Measurements from ENCODE around the gene VHLL.

Gene VHLL

DNA sequence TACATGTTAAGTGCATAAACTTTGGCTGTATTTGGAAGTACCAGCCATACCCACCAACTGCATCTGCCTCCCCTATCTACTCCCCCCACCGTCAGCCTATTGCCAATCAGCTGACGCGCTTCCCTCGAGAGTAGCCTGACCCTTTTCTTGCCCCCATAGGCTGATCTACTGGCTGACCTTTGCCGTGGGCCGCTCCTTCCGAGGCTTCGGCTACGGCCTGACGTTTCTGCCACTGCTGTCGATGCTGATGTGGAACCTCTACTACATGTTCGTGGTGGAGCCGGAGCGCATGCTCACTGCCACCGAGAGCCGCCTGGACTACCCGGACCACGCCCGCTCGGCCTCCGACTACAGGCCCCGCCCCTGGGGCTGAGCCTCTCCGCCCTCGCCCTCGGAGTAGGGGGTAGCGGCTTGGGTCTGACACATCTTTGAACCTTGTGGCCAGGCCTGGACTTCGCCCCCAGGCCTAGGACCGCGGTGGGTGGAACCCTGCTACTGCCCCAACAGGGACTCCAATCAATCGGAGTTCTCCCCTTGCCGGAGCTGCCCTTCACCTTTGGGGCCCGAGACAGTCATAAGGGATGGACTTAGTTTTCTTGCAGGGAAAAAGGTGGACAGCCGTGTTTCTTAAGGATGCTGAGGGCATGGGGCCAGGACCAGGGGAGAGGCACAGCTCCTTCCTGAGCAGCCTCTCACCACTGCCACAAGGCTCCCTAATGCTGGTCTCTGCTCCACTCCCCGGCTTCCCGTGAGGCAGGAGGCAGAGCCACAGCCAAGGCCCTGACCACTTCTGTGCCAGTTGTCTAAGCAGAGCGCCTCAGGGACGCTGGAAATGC is 7.7 kb downstream of the VHLL start:
- Histone ChIP-seq H3K9ac (ENCODE audit: insufficient read length, low read depth) (peak overlapping the region; percentile 58), H3K36me3 (ENCODE audit: insufficient read depth, insufficient read length, low read length) (peaks cover 61% of the 10 kb centered on the region), H3K4me1 (ENCODE audit: insufficient read depth, insufficient read length) (peaks cover 9% of the 10 kb centered on the region), H3K4me3 (ENCODE audit: insufficient read length, low read depth) (peak overlapping the region; percentile 2), H3K27me3 (ENCODE audit: insufficient read depth, insufficient read length) (no peaks in the 10 kb centered on the region), H3K9me3 (ENCODE audit: insufficient read depth, low read length) (no peaks in the 10 kb centered on the region)
- TF ChIP-seq ZNF274 (IDR thresholded peaks at IDR 0.05; ENCODE audit: low read depth, low read length) (no peak), SUZ12 (IDR thresholded peaks at IDR 0.05; ENCODE audit: extremely low read depth, insufficient read depth, insufficient read length) (no peak), YY1 (IDR thresholded peaks at IDR 0.05; ENCODE audit: insufficient read depth, insufficient read length) (no peak)
- DNase-seq (ENCODE audit: low read depth, low spot score) = peak; percentile 63

DNA sequence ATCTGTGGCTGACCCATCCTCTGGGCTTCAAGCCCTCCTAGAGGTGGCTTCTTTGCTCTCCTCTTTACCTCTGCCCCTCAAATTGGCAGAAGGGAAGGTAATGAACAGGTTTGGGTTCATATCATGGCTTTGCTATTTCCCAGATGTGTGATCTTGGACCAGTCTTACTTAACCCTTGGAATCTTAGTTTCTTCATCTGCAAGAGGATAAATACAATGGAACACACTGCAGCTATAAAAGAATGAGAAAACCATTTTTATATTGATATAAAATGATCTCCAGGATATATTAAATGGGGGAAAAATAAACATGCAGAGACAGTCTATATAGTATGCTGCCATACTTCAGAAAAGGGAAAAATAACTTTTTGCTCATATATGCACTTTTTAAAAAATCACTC is 9.2 kb downstream of the VHLL start:
- Histone ChIP-seq H3K4me1 (ENCODE audit: insufficient read depth, insufficient read length) (peaks cover 9% of the 10 kb centered on the region), H3K27me3 (ENCODE audit: insufficient read depth, insufficient read length) (no peaks in the 10 kb centered on the region), H3K9me3 (ENCODE audit: insufficient read depth, low read length) (no peaks in the 10 kb centered on the region), H3K36me3 (ENCODE audit: insufficient read depth, insufficient read length, low read length) (peaks cover 76% of the 10 kb centered on the region), H3K4me3 (ENCODE audit: insufficient read length, low read depth) (no peak overlapping the region), H3K9ac (ENCODE audit: insufficient read length, low read depth) (no peak overlapping the region)
- TF ChIP-seq ZNF274 (IDR thresholded peaks at IDR 0.05; ENCODE audit: low read depth, low read length) = no peak
- TF ChIP-seq SUZ12 (IDR thresholded peaks at IDR 0.05; ENCODE audit: extremely low read depth, insufficient read depth, insufficient read length) = no peak
- TF ChIP-seq YY1 (IDR thresholded peaks at IDR 0.05; ENCODE audit: insufficient read depth, insufficient read length) = no peak
- DNase-seq (ENCODE audit: low read depth, low spot score) = no peak

DNA sequence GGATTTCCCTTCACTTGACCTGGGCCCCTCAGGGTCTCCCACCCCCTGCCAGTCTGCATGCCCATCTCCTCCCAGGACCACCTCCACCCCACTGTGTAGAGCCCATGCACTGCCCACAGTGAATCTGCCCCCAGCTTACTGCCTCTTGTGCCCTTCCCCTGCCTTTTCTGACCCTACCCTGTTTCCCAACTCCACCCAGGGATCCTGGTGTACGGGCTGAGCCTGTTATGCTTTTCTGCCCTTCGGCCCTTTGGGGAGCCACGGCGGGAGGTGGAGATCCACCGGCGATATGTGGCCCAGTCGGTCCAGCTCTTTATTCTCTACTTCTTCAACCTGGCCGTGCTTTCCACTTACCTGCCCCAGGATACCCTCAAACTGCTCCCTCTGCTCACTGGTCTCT is 13.0 kb downstream of the VHLL start:
- TF ChIP-seq SUZ12 (IDR thresholded peaks at IDR 0.05; ENCODE audit: extremely low read depth, insufficient read depth, insufficient read length) (no peak), ZNF274 (IDR thresholded peaks at IDR 0.05; ENCODE audit: low read depth, low read length) (no peak), YY1 (IDR thresholded peaks at IDR 0.05; ENCODE audit: insufficient read depth, insufficient read length) (no peak)
- no peak for DNase-seq (ENCODE audit: low read depth, low spot score)
- Histone ChIP-seq H3K4me3 (ENCODE audit: insufficient read length, low read depth) (no peak overlapping the region), H3K9ac (ENCODE audit: insufficient read length, low read depth) (no peak overlapping the region), H3K9me3 (ENCODE audit: insufficient read depth, low read length) (no peaks in the 10 kb centered on the region), H3K4me1 (ENCODE audit: insufficient read depth, insufficient read length) (peaks cover 3% of the 10 kb centered on the region), H3K36me3 (ENCODE audit: insufficient read depth, insufficient read length, low read length) (peaks cover 66% of the 10 kb centered on the region), H3K27me3 (ENCODE audit: insufficient read depth, insufficient read length) (no peaks in the 10 kb centered on the region)

DNA sequence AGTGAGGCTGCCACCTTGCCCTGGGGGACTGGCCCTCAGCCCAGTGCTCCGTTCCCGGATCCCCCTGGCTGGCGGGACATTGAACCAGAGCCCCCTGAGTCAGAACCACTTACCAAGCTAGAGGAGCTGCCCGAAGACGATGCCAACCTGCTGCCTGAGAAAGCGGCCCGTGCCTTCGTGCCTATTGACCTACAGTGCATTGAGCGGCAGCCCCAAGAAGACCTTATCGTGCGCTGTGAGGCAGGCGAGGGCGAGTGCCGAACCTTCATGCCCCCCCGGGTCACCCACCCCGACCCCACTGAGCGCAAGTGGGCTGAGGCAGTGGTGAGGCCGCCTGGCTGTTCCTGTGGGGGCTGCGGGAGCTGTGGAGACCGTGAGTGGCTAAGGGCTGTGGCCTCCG is 13.7 kb downstream of the VHLL start:
- H3K9me3 ChIP-seq (ENCODE audit: insufficient read depth, low read length) = no peaks in the 10 kb centered on the region
- peaks cover 72% of the 10 kb centered on the region for H3K36me3 ChIP-seq (ENCODE audit: insufficient read depth, insufficient read length, low read length)
- DNase-seq (ENCODE audit: low read depth, low spot score) = no peak
- H3K9ac ChIP-seq (ENCODE audit: insufficient read length, low read depth) = no peak overlapping the region
- no peak overlapping the region for H3K4me3 ChIP-seq (ENCODE audit: insufficient read length, low read depth)
- H3K27me3 ChIP-seq (ENCODE audit: insufficient read depth, insufficient read length) = no peaks in the 10 kb centered on the region
- H3K4me1 ChIP-seq (ENCODE audit: insufficient read depth, insufficient read length) = peaks cover 4% of the 10 kb centered on the region
- TF ChIP-seq SUZ12 (IDR thresholded peaks at IDR 0.05; ENCODE audit: extremely low read depth, insufficient read depth, insufficient read length) (no peak), YY1 (IDR thresholded peaks at IDR 0.05; ENCODE audit: insufficient read depth, insufficient read length) (no peak), ZNF274 (IDR thresholded peaks at IDR 0.05; ENCODE audit: low read depth, low read length) (no peak)

DNA sequence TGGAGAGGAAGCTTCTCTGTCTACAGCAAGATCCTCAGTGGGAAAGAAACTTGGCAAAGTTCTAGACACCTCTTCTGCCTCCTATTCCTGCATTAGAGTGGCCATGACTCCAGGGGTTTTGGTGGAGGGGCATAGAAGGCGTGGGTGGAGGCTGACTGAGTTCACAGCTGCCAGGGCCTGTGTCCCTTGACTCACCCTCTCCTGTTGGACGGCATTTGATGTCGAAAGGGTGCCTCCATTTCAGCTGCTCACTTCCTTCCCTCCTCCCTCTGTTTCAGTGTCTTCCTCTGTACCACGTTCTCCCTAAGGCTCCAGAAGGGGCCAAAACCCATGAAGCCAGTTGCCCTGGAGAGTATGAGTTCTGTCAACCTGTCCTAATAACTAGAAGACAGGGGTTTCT is 14.3 kb downstream of the VHLL start:
- Histone ChIP-seq H3K27me3 (ENCODE audit: insufficient read depth, insufficient read length) (no peaks in the 10 kb centered on the region), H3K9ac (ENCODE audit: insufficient read length, low read depth) (no peak overlapping the region), H3K4me1 (ENCODE audit: insufficient read depth, insufficient read length) (peaks cover 8% of the 10 kb centered on the region), H3K36me3 (ENCODE audit: insufficient read depth, insufficient read length, low read length) (peaks cover 73% of the 10 kb centered on the region), H3K9me3 (ENCODE audit: insufficient read depth, low read length) (no peaks in the 10 kb centered on the region), H3K4me3 (ENCODE audit: insufficient read length, low read depth) (no peak overlapping the region)
- DNase-seq (ENCODE audit: low read depth, low spot score) = no peak
- TF ChIP-seq ZNF274 (IDR thresholded peaks at IDR 0.05; ENCODE audit: low read depth, low read length) = no peak
- no peak for TF ChIP-seq YY1 (IDR thresholded peaks at IDR 0.05; ENCODE audit: insufficient read depth, insufficient read length)
- no peak for TF ChIP-seq SUZ12 (IDR thresholded peaks at IDR 0.05; ENCODE audit: extremely low read depth, insufficient read depth, insufficient read length)

DNA sequence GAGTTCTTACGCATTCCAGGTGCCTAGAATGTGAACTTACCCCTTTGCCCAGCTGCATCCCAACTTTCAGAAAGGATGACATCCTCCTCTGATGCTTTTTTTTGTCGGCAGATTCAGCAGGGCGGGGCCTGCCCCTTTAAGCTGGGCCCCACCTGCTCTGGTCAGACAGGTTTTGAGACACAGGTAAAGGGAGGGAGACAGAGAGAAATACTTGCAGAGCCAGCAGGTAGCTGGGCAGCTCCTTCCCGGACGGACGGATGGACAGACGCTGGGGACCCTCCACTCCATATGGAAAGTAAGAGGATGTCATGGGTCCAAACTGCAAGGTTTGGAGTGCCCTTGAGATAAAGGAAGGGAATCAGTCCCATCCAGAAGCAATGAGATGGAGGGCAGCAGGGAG is 15.0 kb downstream of the VHLL start, which contains the start of gene TMEM79:
TMEM79 (plus strand) TSS at position 214 of the 400 bp plus-strand sequence. CDS start 902 bp downstream, outside the sequence.
- no peaks in the 10 kb centered on the region for H3K9me3 ChIP-seq (ENCODE audit: insufficient read depth, low read length)
- DNase-seq (ENCODE audit: low read depth, low spot score) = no peak

DNA sequence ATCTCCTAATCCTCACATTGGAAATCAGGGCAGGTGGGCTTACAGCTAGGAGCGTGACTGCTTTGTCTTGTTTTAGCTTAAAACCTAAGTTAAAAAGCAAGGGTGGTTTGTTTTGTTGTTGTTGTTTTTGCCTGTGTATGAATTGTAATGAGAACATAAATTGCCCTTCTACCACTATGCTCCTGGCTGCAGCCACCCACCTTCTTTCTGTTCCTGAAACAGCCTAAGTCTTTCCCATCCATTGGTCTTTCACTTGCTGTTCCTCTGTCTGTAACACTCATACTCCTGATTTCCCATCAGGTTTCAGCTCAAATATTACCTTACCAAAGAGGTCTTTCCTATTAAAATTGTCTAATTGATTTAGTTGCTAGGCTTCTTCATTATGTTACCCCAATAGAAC is 15.6 kb downstream of the VHLL start:
- Histone ChIP-seq H3K27me3 (ENCODE audit: insufficient read depth, insufficient read length) (no peaks in the 10 kb centered on the region), H3K36me3 (ENCODE audit: insufficient read depth, insufficient read length, low read length) (peaks cover 76% of the 10 kb centered on the region), H3K4me3 (ENCODE audit: insufficient read length, low read depth) (peak overlapping the region; percentile 80), H3K9ac (ENCODE audit: insufficient read length, low read depth) (peak overlapping the region; percentile 95), H3K4me1 (ENCODE audit: insufficient read depth, insufficient read length) (peaks cover 8% of the 10 kb centered on the region), H3K9me3 (ENCODE audit: insufficient read depth, low read length) (no peaks in the 10 kb centered on the region)
- TF ChIP-seq ZNF274 (IDR thresholded peaks at IDR 0.05; ENCODE audit: low read depth, low read length) (no peak), YY1 (IDR thresholded peaks at IDR 0.05; ENCODE audit: insufficient read depth, insufficient read length) (no peak), SUZ12 (IDR thresholded peaks at IDR 0.05; ENCODE audit: extremely low read depth, insufficient read depth, insufficient read length) (no peak)
- DNase-seq (ENCODE audit: low read depth, low spot score) = no peak

More for the DNA sequence above, 15.0 kb downstream of the VHLL start, which contains the start of gene TMEM79:
- Histone ChIP-seq H3K4me1 (ENCODE audit: insufficient read depth, insufficient read length) (peaks cover 8% of the 10 kb centered on the region), H3K36me3 (ENCODE audit: insufficient read depth, insufficient read length, low read length) (peaks cover 75% of the 10 kb centered on the region), H3K4me3 (ENCODE audit: insufficient read length, low read depth) (peak within 1 kb of the TSS; percentile 80), H3K9ac (ENCODE audit: insufficient read length, low read depth) (peak within 1 kb of the TSS; percentile 95), H3K27me3 (ENCODE audit: insufficient read depth, insufficient read length) (no peaks in the 10 kb centered on the region)
- TF ChIP-seq YY1 (IDR thresholded peaks at IDR 0.05; ENCODE audit: insufficient read depth, insufficient read length) = no peak
- no peak for TF ChIP-seq ZNF274 (IDR thresholded peaks at IDR 0.05; ENCODE audit: low read depth, low read length)
- no peak for TF ChIP-seq SUZ12 (IDR thresholded peaks at IDR 0.05; ENCODE audit: extremely low read depth, insufficient read depth, insufficient read length)
